Measurements from ENCODE around the gene EXPH5.

EXPH5 gene

DNA sequence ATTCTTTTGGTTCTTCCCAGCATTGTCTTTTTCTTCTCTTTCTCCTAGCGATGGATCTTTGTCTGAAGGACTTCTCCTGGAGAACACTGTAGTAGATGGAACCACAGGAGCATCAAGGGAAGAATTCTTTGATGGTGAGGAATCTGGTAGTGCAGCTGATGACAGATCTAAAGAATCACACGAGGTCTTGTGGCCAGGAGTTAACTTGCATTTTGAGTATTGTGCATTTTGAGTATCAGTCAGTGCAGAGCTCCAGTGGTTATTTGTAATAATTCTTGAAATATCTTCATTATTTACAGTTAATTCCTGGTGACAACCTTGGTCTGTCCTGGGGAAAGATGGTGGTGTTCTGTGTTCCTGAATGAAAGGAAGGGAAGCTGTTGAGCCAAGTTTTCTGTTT lies 80.9 kb downstream of the EXPH5 start:
- Histone ChIP-seq H3K27me3 (ENCODE audit: control insufficient read depth, insufficient read depth, low read length) (no peaks in the 10 kb centered on the region), H3K9ac (no peak overlapping the region), H3K79me2 (no peaks in the 10 kb centered on the region), H3K36me3 (ENCODE audit: control insufficient read depth, insufficient read depth, low read length) (no peaks in the 10 kb centered on the region), H3K4me3 (ENCODE audit: low read depth, low read length) (no peak overlapping the region), H3K4me2 (ENCODE audit: low read length) (no peak overlapping the region), H3K27ac (no peak overlapping the region), H2AFZ (no peak overlapping the region), H3K9me3 (ENCODE audit: control insufficient read depth, low read length) (no peaks in the 10 kb centered on the region), H3K4me1 (no peaks in the 10 kb centered on the region)
- TF ChIP-seq, protein P1, sequence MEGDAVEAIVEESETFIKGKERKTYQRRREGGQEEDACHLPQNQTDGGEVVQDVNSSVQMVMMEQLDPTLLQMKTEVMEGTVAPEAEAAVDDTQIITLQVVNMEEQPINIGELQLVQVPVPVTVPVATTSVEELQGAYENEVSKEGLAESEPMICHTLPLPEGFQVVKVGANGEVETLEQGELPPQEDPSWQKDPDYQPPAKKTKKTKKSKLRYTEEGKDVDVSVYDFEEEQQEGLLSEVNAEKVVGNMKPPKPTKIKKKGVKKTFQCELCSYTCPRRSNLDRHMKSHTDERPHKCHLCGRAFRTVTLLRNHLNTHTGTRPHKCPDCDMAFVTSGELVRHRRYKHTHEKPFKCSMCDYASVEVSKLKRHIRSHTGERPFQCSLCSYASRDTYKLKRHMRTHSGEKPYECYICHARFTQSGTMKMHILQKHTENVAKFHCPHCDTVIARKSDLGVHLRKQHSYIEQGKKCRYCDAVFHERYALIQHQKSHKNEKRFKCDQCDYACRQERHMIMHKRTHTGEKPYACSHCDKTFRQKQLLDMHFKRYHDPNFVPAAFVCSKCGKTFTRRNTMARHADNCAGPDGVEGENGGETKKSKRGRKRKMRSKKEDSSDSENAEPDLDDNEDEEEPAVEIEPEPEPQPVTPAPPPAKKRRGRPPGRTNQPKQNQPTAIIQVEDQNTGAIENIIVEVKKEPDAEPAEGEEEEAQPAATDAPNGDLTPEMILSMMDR (IDR thresholded peaks at IDR 0.05) = no peak

GRCh38 chr11:108511851-108512474 lies 81.6 kb downstream of the EXPH5 start:
- Histone ChIP-seq H3K9ac (no peak overlapping the region), H3K36me3 (ENCODE audit: control insufficient read depth, insufficient read depth, low read length) (no peaks in the 10 kb centered on the region), H3K4me3 (ENCODE audit: low read depth, low read length) (no peak overlapping the region), H3K4me1 (no peaks in the 10 kb centered on the region), H3K27me3 (ENCODE audit: control insufficient read depth, insufficient read depth, low read length) (no peaks in the 10 kb centered on the region), H3K4me2 (ENCODE audit: low read length) (no peak overlapping the region), H2AFZ (no peak overlapping the region), H3K79me2 (no peaks in the 10 kb centered on the region), H3K9me3 (ENCODE audit: control insufficient read depth, low read length) (no peaks in the 10 kb centered on the region), H3K27ac (no peak overlapping the region)
- TF ChIP-seq, protein P1 (IDR thresholded peaks at IDR 0.05) = no peak

DNA sequence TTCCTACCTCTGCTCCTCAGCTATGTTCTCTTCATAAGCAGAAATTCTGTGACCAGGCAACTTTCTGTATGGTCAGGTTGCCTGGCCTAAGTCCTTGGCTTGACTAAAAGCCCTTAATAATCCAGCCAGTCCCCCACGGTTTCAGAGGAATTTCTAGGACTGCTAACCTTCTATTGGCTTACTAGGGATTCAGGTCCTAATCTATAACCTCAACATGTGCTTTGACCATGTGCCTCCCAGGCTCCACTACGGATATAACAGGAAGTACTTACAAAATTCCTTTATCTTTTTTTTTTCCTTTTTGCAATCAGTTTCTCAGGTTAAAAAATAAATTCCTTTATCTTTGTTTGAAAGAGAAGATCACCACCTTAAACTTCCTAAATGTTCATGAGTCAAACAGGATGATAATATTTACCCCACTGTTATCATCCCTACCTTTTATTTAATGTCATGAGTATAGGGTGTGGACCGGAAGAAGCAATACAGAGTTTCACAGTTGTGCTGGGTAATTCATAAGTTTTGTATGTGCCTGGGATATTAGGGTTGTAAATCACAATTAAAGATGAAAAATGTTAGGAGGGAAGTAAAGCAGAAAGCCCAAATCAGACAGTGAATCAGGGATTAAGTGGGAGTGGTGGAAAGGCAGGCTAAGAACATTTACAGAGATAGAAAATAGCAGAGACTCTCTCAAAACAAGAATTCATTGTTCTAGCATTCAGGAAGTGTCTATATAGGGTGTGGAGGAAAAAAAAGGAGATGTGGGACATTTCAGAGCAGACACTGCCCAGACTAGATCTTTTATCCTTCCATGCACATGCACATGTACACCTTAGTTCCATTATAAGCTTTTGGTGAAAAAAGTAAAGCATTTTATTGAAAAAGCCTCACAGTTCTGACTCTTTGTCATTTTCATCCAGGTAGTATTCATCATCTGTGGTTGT lies 84.6 kb downstream of the EXPH5 start:
- Histone ChIP-seq H3K27me3 (ENCODE audit: control insufficient read depth, insufficient read depth, low read length) (no peaks in the 10 kb centered on the region), H3K27ac (no peak overlapping the region), H3K4me1 (no peaks in the 10 kb centered on the region)

DNA sequence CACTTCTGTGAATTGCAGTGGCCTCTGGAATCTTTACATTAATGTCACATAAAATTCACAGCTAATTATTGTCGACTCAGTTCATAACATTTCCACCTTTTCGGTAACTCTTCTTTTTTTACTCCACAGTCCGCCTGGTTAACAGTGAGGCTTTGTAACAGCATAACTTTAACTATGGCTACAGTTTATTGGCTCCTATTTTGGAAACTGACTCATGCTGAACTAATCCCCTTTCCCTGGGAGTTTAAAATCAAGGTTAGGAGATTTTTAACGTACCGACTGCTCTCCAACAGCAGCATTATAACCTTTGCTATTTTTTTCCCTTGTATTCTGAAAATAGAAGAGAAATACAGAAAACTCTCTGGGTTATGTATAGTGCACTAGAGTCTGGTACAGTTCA lies 92.2 kb downstream of the EXPH5 start:
- no peaks in the 10 kb centered on the region for H3K9me3 ChIP-seq (ENCODE audit: control insufficient read depth, low read length)
- H3K9ac ChIP-seq = no peak overlapping the region
- no peak overlapping the region for H3K4me3 ChIP-seq (ENCODE audit: low read depth, low read length)
- peaks cover 11% of the 10 kb centered on the region for H3K4me1 ChIP-seq
- no peaks in the 10 kb centered on the region for H3K36me3 ChIP-seq (ENCODE audit: control insufficient read depth, insufficient read depth, low read length)
- no peak overlapping the region for H3K4me2 ChIP-seq (ENCODE audit: low read length)
- no peaks in the 10 kb centered on the region for H3K27me3 ChIP-seq (ENCODE audit: control insufficient read depth, insufficient read depth, low read length)
- no peak overlapping the region for H3K27ac ChIP-seq
- no peaks in the 10 kb centered on the region for H3K79me2 ChIP-seq
- H2AFZ ChIP-seq = no peak overlapping the region
- TF ChIP-seq, protein P1 (IDR thresholded peaks at IDR 0.05) = no peak

More for the DNA sequence above, 84.6 kb downstream of the EXPH5 start:
- H3K9me3 ChIP-seq (ENCODE audit: control insufficient read depth, low read length) = no peaks in the 10 kb centered on the region
- no peak overlapping the region for H3K4me2 ChIP-seq (ENCODE audit: low read length)
- TF ChIP-seq, protein P1 (IDR thresholded peaks at IDR 0.05) = no peak
- no peaks in the 10 kb centered on the region for H3K36me3 ChIP-seq (ENCODE audit: control insufficient read depth, insufficient read depth, low read length)
- H3K4me3 ChIP-seq (ENCODE audit: low read depth, low read length) = no peak overlapping the region
- H3K79me2 ChIP-seq = no peaks in the 10 kb centered on the region
- no peak overlapping the region for H2AFZ ChIP-seq
- H3K9ac ChIP-seq = no peak overlapping the region
